ENCODE data around the gene HCN4. TPM values are rescaled to one million over a fixed set of nuclear protein-coding genes. Genes with fewer than 3 reads are reported as not detected.

Gene HCN4
- total and polyA plus RNA-seq, 4 donors, result not detected

DNA sequence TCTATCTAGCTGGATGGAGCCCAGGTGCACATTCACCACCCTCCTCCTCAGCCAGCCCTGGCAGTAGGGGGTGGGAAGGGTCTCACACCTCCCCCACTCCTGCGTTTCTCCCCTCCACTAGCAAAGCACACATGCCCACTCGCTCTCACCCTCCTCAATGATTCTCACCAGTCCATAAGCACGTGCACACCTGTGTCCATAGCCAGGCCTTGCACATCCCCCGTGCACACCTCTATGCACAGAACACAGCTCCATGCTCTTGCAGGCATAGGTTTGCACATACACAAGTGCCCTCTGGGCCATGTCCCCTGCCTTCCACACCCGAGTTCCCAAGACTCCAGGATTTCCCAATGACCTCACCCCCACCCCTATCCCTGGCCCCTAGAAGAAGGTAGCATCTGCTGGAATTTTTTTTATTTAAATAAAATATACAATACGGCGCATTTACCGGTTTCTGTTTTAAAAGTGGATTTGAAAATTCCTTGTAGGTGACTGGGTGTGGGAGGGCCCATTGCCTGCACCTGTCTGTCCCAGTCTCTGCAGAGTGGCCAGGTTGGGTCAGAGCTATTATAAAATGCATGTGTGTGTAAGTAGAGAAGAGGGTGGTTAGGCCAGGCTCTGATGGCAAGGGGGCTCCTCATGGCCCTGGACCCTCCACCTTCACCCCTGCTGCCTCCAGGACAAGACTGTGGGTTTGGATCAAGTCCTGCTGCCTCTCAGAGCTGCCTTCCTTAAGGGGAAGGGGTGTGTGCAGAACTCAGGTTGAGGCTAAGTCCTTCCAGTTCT, 49.1 kb downstream of the HCN4 start:
- no peak for TF ChIP-seq YY1 (IDR thresholded peaks at IDR 0.05)
- TF ChIP-seq, protein P1, sequence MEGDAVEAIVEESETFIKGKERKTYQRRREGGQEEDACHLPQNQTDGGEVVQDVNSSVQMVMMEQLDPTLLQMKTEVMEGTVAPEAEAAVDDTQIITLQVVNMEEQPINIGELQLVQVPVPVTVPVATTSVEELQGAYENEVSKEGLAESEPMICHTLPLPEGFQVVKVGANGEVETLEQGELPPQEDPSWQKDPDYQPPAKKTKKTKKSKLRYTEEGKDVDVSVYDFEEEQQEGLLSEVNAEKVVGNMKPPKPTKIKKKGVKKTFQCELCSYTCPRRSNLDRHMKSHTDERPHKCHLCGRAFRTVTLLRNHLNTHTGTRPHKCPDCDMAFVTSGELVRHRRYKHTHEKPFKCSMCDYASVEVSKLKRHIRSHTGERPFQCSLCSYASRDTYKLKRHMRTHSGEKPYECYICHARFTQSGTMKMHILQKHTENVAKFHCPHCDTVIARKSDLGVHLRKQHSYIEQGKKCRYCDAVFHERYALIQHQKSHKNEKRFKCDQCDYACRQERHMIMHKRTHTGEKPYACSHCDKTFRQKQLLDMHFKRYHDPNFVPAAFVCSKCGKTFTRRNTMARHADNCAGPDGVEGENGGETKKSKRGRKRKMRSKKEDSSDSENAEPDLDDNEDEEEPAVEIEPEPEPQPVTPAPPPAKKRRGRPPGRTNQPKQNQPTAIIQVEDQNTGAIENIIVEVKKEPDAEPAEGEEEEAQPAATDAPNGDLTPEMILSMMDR (IDR thresholded peaks at IDR 0.05; ENCODE audit: low read depth, low read length, missing input control), result no peak
- no peak for TF ChIP-seq SP1 (IDR thresholded peaks at IDR 0.05)
- TF ChIP-seq EGR1 (IDR thresholded peaks at IDR 0.05; ENCODE audit: low read depth in 2 of 2), result no peak
- TF ChIP-seq RXRA (IDR thresholded peaks at IDR 0.05), result no peak
- TF ChIP-seq FOXA1 (IDR thresholded peaks at IDR 0.05), result no peak
- TF ChIP-seq GABPA (IDR thresholded peaks at IDR 0.05 in 1 of 2, conservative IDR thresholded peaks at IDR 0.05 in 1 of 2), result no peak
- TF ChIP-seq, protein P2, sequence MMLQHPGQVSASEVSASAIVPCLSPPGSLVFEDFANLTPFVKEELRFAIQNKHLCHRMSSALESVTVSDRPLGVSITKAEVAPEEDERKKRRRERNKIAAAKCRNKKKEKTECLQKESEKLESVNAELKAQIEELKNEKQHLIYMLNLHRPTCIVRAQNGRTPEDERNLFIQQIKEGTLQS (IDR thresholded peaks at IDR 0.05), result no peak
- TF ChIP-seq HNF4A (conservative IDR thresholded peaks at IDR 0.05), result no peak
- TF ChIP-seq RAD21 (IDR thresholded peaks at IDR 0.05), result no peak
- TF ChIP-seq TAF1 (conservative IDR thresholded peaks at IDR 0.05), result no peak
- no peak for TF ChIP-seq FOXA2 (IDR thresholded peaks at IDR 0.05)
- TF ChIP-seq NR2F2 (IDR thresholded peaks at IDR 0.05), result no peak
- TF ChIP-seq, protein P3, sequence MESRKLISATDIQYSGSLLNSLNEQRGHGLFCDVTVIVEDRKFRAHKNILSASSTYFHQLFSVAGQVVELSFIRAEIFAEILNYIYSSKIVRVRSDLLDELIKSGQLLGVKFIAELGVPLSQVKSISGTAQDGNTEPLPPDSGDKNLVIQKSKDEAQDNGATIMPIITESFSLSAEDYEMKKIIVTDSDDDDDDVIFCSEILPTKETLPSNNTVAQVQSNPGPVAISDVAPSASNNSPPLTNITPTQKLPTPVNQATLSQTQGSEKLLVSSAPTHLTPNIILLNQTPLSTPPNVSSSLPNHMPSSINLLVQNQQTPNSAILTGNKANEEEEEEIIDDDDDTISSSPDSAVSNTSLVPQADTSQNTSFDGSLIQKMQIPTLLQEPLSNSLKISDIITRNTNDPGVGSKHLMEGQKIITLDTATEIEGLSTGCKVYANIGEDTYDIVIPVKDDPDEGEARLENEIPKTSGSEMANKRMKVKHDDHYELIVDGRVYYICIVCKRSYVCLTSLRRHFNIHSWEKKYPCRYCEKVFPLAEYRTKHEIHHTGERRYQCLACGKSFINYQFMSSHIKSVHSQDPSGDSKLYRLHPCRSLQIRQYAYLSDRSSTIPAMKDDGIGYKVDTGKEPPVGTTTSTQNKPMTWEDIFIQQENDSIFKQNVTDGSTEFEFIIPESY (IDR thresholded peaks at IDR 0.05), result no peak
- TF ChIP-seq, protein P4, sequence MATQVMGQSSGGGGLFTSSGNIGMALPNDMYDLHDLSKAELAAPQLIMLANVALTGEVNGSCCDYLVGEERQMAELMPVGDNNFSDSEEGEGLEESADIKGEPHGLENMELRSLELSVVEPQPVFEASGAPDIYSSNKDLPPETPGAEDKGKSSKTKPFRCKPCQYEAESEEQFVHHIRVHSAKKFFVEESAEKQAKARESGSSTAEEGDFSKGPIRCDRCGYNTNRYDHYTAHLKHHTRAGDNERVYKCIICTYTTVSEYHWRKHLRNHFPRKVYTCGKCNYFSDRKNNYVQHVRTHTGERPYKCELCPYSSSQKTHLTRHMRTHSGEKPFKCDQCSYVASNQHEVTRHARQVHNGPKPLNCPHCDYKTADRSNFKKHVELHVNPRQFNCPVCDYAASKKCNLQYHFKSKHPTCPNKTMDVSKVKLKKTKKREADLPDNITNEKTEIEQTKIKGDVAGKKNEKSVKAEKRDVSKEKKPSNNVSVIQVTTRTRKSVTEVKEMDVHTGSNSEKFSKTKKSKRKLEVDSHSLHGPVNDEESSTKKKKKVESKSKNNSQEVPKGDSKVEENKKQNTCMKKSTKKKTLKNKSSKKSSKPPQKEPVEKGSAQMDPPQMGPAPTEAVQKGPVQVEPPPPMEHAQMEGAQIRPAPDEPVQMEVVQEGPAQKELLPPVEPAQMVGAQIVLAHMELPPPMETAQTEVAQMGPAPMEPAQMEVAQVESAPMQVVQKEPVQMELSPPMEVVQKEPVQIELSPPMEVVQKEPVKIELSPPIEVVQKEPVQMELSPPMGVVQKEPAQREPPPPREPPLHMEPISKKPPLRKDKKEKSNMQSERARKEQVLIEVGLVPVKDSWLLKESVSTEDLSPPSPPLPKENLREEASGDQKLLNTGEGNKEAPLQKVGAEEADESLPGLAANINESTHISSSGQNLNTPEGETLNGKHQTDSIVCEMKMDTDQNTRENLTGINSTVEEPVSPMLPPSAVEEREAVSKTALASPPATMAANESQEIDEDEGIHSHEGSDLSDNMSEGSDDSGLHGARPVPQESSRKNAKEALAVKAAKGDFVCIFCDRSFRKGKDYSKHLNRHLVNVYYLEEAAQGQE (IDR thresholded peaks at IDR 0.05), result no peak
- no peak for TF ChIP-seq HNF4G (IDR thresholded peaks at IDR 0.05)
- Histone ChIP-seq H3K36me3 (ENCODE audit: control insufficient read depth in 4 of 4, insufficient read depth in 3 of 4, low read depth in 1 of 4, low read length in 3 of 4) (no peaks in the 10 kb centered on the region), H3K4me1 (ENCODE audit: control insufficient read depth in 4 of 4, insufficient read depth in 4 of 4, low read length in 3 of 4) (no peaks in the 10 kb centered on the region), H3K27ac (ENCODE audit: low read depth in 1 of 2, low read length in 2 of 2) (no peak overlapping the region), H3K4me3 (ENCODE audit: low read depth in 1 of 3, low read length in 3 of 3) (no peak overlapping the region), H3K27me3 (ENCODE audit: control insufficient read depth in 4 of 4, insufficient read depth in 4 of 4, low read length in 3 of 4) (peaks cover 0 to 6% (median 0%) of the 10 kb centered on the region in 4 donors), H3K9me3 (ENCODE audit: control insufficient read depth in 4 of 4, low read length in 3 of 4) (no peaks in the 10 kb centered on the region), H3K9ac (ENCODE audit: low read depth in 1 of 2, low read length in 2 of 2) (no peak overlapping the region)
- WGBS, result 79% methylated on average over 8 of the region's 8 CpGs
- no peak for DNase-seq (ENCODE audit: low spot score)
